Measurements from ENCODE around the gene NFKBIZ.
"Not testable (repeated sequence)": the region's sequence is repeated elsewhere in the genome, so short reads cannot be mapped to it uniquely, and the experiment has no call there.

The NFKBIZ gene

DNA sequence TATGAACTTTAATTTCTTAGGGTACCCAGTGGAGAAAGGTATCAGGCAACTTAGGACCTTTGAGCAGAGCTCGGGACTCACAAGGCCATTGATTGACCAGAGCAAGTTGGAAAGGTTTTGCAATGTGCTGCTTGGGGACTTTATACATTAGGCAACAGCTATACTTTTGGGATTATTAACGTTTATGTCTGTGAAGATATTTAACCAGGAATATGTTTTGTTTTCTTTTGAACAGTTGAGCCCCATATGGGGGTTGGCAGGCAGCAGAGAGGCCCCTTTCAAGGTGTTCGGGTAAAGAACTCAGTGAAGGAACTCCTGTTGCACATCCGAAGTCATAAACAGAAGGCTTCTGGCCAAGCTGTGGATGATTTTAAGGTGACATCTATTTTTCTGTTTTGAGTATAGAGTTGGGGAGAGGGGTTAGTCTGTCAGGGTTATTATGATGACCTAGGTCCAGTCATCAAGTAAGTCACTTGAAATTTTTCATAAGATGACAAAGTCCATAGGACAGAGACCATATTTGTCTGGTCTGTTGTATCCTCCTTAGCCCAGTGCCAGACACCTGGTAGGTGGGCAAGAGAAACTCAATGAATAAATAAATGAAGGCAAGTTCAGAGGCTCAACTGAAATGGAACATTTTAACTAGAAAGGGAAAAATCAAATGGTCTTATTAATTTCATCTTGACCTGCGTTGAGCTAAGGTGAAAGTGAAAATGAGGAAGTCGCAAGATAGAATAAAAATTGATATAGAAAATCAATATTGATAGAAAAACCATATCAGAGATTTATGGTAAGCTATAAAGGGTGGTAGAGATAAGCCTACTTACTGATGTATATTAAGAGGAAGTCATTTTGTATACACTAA is 2.8 kb downstream of the NFKBIZ start:
- no peak for DNase-seq

GRCh38 chr3:101852983-101853840 is 3.9 kb downstream of the NFKBIZ start:
- DNase-seq = no peak

DNA sequence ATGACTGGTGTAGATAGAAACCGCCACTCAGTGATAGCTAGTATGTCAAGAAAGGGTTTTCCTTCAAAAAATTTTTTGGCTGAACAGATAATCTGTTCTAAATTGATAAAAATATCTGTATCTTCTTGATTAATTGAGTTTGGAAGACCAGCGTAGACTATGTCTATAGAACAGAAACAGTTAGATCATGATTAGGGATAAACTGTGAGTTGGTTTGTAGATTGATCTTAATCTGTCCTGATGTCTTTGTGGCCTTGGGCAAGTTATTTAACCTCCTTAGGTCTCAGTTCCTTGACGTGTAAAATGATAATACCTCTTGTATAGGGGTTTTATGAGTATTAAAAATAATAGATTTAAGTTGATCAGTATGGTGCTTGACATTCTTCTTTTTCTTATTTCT is 4.7 kb downstream of the NFKBIZ start:
- no peak for DNase-seq

DNA sequence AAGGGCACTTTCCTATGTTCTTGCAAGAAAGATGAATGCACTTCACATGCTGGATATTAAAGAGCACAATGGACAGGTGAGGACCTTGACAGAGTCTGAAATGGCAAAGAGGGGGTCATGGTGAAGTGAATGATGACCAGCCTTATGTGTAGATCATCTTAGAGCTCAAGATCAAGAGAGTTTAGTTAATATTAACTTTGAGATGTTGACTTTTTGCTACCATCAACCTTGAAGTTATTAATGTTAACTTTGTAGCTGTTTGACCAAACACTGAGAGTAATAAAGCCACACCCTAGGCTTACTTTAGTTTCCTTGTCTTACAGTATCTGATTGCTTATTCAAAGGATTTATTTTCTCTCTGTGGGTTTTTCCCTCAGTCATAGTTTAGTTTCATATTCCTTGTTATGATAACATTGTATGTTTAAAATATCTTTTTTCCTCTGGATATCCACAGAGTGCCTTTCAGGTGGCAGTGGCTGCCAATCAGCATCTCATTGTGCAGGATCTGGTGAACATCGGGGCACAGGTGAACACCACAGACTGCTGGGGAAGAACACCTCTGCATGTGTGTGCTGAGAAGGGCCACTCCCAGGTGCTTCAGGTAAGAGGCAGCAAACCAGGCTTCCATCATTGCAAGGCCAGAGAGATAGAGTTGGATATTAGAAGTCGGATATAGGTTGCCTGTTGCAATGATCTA is 5.4 kb downstream of the NFKBIZ start:
- DNase-seq = no peak

- DNase-seq = no peak
Measured at GRCh38 chr3:101857301-101857741, 8.0 kb downstream of the NFKBIZ start.

- DNase-seq = no peak
Measured at GRCh38 chr3:101858464-101859030, 9.2 kb downstream of the NFKBIZ start.

DNA sequence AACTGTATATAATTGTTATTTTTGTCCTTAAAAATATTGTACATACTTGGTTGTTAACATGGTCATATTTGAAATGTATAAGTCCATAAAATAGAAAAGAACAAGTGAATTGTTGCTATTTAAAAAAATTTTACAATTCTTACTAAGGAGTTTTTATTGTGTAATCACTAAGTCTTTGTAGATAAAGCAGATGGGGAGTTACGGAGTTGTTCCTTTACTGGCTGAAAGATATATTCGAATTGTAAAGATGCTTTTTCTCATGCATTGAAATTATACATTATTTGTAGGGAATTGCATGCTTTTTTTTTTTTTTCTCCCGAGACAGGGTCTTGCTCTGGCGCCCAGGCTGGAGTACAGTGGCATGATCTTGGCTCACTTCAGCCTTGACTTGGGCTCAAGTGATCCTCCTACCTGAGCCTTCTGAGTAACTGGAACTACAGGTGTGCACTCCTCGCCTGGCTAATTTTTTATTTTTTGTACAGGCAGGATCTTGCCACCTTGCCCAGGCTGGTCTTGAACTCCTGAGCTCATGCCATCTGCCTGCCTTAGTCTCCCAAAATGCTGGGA is 10.7 kb downstream of the NFKBIZ start:
- DNase-seq = no peak

GRCh38 chr3:101861212-101861788 is 12.0 kb downstream of the NFKBIZ start:
- DNase-seq = no peak

- no peak for DNase-seq
Measured at GRCh38 chr3:101861789-101862415, 12.6 kb downstream of the NFKBIZ start.

DNA sequence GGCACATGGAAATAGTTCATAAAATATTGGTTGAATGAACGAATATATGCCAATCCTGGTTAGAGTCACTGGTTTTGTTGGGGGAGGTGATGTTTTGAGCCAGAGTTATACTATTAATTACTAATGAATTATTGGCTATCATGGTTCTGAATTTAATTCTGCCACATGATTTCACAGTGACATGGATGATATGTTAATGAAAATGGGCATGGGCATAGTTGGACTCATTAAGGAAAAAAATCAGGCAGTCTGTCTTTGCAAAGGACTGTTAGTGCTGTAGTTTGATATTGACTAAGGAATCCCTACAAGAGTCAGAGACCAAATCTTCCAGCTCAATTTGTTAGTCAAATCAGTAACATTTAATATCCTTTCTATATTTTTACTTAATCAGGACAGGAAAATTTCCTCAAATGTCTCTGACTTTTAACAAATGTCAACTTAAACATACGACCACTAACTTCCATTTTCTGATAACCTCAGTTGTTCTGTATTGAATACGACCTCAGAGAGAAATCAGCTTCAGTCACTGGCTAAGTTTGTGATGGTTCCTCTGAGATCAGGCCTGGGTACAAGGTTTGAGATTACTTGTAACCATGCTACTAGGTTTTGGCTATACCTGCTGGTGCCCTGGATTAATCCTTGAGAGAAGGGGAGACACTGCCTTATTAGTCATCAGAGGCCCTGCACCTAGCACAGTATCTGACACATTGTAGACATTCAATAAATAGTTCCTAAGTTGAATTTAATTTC is 13.3 kb downstream of the NFKBIZ start:
- no peak for DNase-seq

- DNase-seq = not testable (repeated sequence)
Measured at GRCh38 chr3:101864926-101865325, 15.6 kb downstream of the NFKBIZ start.

DNA sequence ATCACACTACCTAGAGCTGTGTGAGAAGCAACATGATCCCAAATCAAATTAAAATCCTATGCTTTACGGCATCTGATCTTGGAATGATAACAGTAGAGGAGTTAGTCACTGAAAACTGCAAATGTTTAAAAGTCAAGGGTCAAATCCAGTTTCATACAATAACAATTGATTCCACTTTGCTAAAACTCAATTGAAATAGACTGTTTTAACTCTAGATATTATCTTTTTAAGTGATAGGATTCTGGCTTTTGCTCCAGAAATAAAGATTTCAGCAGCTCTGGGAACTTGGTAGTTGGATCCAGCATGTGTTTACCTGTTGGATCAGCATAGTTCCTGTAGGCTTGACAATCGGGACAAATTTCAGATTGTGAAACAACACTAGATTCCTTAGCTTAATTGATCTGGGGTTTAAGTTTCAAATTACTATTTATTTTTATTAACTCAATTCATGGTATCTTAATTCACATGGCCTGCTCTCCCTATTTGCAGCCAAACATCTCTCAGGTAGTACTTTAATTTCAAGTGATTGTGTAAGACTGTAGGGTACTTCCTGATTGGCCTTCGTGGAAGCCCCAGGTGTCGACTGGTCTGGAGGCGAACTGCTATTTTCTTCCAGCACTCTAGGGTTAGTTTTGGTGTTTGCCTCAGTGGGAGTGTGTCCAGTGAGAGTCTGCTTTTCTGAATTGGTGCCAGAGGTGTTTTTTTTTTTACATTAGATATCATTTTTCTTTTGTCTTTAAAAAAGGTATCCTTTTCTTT is 16.6 kb downstream of the NFKBIZ start:
- DNase-seq = no peak

DNA sequence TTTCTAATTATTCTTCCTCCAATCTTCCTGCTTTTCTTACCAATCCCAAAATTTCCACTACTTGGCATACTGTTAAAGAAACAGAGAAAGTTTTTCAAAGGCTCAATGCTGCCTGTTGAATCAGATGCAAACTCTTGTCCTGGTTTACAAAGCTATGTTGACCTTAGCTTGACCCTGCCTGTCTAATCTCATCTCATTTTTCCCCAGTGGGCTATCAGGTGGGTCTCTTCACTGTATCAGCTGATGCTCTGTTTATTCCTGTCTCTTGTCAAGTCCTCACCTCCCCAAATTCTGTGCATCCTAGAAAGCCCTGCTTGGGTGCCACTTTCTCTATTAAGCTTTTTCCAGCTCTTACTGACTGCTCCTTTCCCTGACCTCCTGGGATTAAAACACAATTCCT is 18.2 kb downstream of the NFKBIZ start:
- DNase-seq = no peak

DNA sequence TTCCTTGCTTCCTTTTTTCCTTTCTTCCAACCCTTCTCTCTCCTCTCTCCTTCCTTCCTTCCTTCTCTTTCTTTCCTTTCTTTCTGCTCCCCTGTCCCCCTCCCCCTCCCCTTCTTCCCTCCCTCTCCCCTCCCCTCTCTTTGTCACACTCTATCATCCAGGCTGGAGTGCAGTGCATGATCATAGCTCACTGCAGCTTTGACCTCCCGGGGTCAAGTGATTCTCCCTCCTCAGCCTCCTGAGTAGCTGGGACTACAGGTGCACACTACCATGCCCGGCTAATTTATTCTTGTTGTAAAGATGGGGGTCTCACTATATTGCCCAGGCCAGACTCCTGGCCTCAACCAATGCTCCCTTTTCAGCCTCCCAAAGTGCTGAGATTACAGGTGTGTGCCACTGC is 18.7 kb downstream of the NFKBIZ start:
- DNase-seq = no peak

GRCh38 chr3:101868534-101869464 is 19.5 kb downstream of the NFKBIZ start:
- no peak for DNase-seq

GRCh38 chr3:101870138-101870537 is 20.8 kb downstream of the NFKBIZ start:
- DNase-seq = no peak

GRCh38 chr3:101873619-101874018 is 24.3 kb downstream of the NFKBIZ start:
- no peak for DNase-seq

GRCh38 chr3:101876142-101876541 is 26.8 kb downstream of the NFKBIZ start:
- DNase-seq = no peak

GRCh38 chr3:101878589-101878988 is 29.3 kb downstream of the NFKBIZ start:
- no peak for DNase-seq
